T-helper 1 cell (primary cell): Measurements from ENCODE around the gene LPAR3.
A peak's percentile ranks its signal among the peaks of the same experiment; 100 is the strongest.

Experiments used
- DNase-seq, 5 donors: peaks; one replicate each; pipeline ENCODE4 v3.0.0-alpha.2; 2012 to 2020

The LPAR3 gene

DNA sequence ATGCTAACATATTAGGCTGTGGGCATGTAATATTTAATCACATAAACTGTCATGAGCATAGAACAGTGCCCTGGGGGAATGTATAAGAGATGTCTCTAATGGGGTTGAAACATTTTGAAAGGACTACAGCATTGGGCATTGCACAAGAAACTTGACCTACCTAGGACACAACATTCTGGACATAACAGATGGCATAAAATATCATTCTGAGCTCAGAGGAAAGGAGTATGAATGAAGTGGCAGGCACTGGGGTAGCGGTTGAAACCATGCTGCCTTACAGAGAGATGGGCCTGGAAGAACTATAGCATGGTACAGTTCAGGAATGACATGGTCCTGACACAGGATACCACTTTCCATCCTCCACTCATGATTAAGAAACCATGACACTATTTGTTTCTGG, 69.0 kb downstream of the LPAR3 start:
- no peak for DNase-seq

DNA sequence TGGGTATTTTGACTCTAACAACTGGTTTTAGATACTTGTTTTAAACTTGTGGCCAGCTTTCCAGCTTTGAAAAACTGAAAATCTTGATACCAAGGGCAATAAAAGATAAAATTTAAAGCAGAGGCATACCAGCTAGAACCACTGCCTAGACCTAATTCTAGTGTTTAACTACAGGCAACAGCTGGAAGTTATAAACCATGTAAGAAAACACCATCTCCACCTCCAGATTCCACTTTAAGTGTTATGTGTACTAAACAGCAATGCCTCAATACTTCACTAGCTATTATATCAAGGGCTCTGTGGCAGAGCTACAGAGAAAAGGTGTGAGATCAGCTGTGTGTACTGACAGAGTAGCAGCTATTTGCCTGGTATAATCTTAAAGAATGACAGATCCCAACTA, 69.5 kb downstream of the LPAR3 start:
- no peak for DNase-seq

DNA sequence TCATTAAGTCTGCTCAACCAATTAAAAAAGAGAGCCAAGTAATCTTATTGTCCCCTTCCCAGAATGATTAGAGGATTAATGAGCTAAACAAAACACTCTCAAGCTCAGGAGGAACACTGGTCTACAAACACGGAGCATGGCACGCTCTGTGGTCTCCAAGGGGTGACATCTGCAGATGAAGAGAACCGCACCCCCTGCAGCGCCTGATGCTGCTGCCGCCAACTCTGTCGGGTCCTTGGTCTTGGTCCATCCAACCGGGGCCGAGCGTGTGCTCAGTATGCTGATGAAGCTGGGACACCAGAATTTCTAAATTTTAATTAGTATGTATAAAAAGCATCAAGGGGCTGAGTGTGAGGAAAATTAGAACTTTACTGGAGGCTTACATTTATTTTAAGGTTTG, 82.7 kb downstream of the LPAR3 start:
- no peak for DNase-seq

DNA sequence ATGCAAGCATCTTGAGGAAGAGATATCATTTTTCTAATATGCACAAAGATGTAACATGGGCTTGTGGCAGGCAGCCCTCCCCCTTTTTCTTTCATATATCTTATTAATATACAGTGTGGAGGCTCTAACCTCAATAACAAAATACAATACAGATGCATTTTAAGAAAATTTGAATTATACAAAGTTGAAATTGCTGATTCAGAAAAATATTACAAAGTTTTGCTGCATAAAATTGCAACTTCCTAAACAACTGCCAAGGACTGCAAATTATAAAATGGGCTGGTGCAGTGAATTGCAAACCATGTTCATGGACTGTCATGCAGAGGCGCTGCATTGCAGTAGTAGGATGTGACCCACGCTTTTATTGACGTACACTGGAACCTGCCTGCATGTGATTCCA, 84.0 kb downstream of the LPAR3 start:
- no peak for DNase-seq

DNA sequence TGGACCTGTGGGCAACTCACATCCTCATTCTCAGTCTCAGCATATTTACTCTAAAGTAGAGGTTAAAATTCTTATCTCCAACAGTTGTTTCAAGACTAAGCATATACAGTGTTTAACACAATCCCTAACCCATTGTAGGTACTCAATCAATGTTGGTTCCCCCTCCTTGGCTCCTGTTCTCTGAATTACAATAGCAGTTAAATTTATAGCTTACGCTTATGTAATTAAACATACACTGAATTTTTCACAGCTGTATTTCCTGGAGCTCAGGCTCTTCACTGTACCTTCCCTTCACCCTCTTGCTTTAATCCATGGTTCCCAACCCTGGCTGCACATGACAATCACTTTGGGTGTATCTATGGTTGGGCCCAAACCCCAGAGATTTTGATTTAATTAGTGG, 89.4 kb downstream of the LPAR3 start:
- DNase-seq: no peak

DNA sequence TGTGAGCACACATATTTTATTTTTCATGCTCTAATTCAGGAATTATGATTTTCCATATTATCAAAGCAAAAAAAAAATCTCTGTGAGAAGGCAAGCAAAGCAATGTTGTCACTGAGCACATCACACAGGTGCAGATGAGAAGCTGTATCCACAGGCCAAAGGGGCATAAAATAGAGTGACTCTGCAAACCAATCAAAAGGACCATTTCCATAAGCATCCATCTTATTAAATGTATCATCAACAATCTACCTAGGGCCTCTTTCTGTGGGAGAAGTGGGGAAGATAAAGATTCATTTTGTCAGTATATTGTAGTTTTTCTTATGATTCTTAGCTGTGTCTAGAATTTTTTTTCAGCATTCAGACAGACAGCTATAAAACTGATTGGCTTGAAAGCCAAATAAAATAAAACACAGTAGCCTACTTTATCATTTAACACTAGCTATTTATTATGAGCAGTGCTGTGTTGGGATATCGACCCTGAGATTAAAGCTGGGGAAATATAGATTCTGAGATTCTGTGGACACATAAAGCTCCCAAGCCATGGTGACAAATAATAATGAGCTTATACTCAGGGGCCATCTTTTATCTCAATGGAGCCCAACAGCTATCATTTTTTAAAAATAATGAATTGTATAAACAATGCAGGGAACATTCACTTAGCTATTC, 90.3 kb downstream of the LPAR3 start:
- no peak for DNase-seq

DNA sequence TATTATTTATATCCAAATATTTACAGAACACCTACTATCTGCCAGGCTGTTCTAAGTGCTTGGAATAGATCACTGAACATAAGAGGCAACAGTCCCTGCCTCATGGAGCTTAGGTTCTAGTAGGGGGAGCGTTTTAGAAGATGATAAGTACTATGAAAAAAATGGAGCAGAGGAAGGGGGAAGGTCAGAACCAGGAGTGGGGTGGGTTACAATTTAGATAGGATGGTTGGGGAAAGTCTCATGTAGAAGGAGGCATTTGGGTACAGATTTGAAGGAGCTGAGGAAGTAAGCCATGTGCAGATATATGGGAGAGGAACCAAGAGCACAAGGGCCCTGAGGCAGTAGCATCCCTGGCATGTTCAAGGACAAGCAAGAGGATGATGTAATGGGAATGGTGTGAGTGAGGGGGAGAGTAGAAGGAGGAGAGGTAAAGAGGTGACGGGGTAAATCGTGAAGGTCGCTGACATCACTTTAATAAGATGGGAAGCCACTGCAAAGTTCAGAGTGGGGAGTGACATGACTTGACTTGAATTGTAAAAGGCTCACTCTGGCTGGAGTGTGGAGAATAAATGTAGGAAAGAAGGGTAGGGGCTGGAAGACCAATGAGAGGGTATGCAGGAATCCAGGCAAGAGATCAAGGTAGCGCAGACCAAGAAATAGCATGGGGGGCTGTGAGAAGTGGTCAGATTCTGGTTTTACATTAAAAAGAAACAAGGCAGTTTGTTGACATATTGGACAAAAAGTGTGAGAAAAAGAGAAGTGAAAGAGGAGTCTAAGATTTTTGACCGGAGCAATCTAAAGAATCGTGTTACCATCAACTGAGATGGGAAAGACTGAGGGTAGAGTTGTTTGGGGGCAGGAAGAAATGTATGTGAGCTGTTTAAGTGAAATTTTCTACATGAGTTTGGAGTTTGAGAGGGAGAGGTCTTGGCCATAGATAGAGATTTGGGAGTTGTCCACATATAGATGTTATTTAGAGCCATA, 92.6 kb downstream of the LPAR3 start:
- no peak for DNase-seq

DNA sequence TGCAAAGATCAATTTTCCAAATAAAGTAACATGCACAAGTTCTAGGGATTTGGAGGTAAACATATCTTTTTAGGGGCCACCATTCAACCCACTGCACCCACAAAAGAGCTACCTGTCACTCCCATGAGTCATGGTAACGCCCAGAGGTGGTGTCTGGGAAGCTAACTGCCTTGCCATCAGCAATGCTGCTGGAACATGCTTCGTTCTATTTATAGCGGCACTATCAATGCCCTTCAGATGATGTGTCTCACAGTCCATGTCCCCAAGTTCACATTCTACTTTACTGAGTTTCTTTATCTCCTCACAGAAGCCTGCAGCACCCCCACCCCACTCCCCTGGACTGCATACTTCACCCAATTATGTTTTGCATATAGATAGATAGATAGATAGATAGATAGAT, 95.4 kb downstream of the LPAR3 start:
- DNase-seq: no peak

DNA sequence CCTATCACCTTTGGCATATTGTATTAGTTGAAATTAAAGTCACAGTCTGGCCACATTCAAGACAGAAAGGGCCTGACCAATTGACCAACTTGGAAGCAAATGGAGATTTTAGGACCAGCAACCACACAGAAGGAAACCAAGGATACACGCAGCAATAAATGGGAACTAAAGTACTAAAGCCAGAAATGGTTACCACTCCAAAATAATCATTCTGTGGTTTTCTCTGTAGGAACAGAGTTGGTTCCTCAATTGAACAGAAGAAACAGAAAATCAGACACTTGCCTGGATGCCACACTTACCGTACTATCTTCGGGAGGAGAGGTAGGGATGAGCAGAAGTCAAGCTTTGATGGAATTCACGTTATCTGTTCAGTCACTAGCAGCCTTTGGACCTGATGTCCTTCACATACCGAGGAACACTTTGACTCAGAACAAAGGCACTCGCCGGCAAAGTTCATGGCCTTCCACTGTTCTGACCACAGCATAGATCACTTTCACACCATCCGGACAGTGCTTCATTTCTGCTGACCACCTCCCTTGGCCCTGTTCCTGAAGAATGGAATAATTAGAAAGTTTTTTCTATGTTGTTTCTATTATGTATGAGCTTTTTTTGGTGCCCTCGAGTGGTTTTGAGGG, 96.9 kb downstream of the LPAR3 start:
- no peak for DNase-seq

DNA sequence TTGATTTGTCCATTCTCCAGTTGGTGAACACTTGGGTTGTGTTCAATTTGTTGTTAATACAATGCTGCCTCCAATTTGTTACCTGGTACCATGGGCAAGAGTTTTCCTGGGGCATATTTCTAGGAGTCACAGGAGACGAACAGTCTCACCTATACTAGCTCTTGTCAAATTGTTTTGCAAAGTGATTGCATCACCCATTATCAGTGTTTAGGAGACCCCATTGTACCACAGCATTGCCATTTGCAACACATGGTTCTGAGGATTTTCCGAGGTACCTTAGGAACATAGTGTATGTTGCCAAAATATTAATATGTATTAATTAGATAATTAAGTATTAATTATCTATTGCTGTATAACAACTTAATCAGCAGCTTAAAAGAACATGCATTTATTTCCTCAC, 97.8 kb downstream of the LPAR3 start:
- no peak for DNase-seq

DNA sequence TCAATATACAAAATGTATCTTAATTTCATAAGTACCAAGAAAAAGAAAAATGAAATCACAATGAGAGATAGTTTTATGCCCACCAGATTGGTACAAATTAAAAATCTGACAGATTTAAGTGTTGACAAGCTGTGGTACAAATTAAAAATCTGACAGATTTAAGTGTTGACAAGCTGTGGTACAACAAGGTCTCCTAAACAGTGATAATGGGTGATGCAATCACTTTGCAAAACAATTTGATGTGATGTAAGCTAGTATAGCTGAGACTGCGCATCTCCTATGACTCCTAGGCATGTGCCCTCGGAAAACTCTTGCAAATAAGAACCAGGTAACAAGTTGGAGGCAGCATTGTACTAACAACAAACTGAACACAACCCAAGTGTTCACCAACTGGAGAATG, 100.6 kb downstream of the LPAR3 start:
- no peak for DNase-seq

DNA sequence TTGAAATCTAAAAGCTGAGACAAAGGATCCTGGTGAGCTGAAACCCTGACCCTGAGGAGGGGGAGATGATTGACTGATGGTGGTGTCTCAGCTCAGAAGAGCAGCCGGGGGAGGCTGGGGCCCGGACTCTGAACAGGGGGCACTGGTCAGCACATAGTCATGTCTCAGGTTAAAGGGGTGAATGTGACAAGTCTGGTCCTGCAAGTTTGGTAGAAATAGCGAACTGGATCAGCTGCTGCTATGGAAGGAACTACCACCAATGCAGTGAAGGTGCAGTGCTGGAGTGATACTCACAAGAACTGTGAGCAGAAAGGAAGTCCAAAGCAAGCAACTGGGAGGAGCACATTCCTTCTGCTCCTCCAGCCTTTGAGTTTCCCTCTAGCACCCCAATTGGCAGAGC, 104.0 kb downstream of the LPAR3 start:
- no peak for DNase-seq

DNA sequence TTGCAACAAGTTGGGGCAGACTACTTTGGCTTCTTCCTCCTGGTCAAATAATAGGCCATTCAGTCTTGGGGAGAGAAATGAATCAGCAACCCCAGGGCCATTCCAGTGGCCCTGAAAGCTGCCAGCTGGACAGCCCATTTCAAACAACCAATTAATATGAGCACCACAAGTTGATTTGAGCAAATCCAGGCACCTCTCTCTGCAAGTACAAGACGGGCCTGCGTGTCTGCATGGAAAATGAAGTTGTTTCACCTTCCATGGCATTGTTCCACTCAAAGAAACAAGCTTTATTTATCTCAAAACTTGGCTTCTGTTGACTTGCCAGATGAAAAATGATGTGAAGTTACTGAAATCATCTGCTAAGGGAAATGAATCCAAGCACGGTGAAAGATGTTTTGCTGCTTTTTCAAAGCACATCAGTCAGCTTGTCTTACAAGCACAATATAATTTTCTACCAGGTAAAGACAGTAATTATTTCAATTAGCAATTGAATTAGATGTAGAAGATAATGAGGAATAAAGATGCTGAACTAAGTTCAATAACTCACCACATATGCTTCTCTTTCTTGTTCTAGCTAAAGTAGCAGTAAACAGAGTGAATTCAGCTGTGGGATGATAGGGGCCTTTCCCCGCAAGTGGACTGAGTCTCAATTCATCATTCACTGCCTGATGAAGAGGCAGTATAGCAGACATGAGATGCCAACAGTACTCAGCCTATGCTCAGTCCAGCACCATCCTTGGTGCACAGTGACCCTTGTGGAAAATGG, 107.6 kb downstream of the LPAR3 start:
- DNase-seq: no peak

DNA sequence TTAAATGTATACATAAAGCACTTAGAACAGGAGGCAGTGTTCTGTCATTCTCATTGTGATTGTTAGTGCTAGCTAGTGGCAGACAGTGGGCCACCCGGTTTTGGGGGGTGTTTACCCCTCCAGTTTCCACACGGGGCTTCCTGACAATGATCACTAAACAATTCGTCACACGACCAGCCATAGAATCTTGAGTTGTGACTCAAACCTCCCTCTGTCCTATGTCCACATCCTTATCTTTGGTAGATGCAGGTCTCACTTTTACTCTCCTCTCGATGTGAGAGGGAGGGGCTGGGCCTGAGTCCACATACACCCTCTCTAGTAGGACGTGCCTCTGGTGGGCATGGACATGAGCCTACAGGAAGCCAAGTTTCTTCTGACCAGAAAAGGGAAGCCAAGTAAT, 110.1 kb downstream of the LPAR3 start:
- no peak for DNase-seq

DNA sequence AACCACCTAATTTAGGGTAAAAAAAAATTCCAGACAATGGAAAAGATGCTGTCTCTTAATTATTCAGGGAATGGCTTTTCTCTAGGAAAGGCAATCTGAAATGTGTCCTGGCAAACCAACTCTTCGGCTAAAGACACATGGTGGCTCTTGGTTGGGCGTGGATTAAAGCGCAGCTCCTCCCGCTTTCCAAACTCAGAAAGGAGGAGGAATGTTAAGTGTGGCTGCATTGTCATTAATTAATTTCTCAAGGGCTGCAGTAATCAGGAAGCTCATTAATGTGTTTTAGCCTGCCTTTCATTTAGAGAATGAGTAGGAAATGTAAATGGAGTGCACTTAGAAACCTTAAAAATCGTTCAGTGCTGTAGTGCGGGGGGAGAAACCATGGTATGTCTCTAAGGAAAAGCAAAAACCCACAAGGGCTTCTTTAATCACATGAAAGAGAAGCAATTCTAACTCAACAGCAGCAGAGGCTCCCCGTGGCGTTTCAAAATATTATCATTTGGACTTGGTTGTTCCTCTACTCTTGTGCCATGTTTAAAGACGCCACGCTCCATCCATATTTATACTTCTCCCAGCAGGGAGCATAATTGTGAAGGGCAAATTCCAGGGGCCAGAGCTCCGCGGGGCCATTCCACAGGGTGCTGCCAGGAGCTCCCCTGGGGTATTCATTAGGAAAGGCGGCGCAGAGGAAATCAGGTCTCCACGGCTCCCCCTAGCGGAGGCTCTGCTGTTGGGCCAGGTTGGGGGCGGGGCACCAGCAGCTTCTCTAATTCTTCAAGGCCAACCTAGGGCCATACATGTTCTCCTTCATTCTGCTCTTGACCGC, 110.8 kb downstream of the LPAR3 start:
- peak; percentile 46 to 72 (median 62) for DNase-seq

DNA sequence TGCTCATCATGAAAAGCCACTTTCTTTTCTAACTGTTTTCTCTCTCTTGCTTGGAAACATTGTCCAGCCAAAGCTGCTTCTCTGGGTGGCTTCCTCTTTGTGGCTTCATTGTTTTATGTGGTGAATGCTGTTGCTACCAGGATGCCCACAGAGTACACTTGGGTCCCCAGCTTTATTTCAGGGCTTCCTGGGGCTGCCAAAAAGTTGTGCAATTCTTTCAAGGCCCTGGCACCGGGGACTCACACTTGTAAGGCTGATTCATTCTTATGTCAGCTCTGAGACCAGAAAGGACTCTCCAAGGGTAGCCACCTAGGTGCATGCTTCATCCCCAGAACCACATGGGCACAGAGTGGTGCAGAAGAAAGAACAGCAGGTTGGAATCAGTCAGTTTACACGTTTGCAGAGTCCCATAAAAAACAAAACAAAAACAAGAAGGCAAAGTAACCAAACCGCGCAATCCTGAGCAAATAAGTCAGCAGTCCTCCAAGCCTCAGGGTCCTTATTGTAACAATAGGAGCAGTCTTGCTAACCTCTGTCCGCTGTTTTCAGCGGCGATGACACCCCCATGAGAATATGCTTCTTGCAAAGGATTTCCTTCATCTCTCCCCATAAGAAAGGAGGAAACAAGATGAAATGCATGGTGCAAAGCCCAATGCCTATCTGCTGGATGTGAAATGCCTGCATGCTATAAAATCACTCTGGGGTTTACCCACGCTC, 112.8 kb downstream of the LPAR3 start:
- DNase-seq: peak in 1 of 5 donors; percentile 41

DNA sequence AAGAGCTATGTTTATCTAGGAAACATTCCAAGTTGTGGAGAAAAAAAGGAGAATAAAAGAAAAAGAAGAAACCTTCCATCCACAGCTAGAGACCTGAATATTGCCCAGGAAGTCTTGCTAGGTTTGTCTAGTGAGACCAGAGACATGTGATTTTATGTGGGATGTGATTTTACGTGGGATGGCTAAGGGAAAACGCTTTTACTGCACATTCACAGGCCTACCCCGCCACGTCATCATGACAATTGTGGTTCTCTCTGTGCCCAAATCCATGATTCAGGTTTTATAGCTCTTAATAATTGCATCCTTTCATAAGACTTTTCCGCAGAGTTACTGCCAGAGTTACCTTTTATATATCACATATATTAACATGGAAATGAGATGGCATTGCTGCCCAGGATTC, 116.4 kb downstream of the LPAR3 start:
- no peak for DNase-seq

DNA sequence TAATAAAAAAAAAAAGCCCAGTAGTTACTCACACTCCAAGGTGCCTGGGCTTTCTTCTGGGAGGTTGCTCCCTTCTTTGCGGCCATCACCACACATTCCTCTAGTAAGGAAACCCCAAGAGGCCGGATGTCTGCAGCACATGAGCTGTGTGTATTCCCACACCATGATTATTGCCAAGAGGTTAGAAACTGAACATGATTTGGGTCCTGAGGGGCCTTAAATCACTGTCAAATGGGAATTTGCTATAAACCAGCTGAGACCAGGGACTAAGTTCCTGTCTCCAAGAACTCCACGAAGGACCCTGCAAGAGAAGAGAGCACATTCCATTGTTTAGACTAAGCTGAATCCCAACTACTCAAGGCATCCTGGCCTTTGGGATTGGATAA, 117.5 kb downstream of the LPAR3 start:
- no peak for DNase-seq

DNA sequence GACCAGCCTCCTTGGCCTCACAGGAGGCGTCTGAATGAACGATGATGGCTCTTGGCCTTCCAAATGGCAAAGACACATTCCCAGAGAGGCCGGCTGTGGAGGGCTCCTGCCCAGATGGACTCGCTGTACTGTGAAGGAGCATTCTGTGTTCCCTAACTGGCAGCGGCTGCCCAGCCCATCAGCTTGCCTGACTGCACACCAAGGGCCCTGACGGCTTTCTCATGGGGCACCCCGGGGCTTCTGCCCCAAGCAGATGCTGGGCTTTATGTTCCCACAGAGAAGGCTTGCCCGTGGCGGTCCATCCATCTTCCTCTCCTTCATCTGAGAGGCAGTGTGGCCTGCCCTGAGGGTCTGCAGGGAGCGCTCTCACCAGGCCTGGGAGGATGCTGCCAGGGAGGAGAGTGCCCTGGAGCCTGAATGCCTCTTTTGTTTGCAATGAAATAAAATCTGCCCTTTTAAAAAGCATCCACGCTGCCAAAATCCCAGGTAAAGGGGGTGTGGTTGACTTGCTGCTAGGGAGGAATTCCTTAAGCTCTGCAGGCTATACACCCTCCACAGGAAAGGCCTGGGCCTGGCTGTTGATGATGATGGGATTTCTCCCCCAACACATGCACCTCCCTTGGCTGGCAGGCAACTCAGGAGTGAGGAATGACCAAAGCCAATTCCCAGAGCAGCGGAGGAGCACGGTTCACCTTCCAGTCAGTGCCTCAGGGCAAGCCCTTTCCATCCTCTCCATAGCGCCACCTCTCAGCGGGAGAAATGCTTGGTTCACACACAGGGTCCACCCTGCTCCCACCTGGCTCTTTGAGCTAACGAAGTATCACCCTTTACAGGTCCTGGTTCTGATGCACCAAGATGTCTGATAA, 118.1 kb downstream of the LPAR3 start:
- no peak for DNase-seq

DNA sequence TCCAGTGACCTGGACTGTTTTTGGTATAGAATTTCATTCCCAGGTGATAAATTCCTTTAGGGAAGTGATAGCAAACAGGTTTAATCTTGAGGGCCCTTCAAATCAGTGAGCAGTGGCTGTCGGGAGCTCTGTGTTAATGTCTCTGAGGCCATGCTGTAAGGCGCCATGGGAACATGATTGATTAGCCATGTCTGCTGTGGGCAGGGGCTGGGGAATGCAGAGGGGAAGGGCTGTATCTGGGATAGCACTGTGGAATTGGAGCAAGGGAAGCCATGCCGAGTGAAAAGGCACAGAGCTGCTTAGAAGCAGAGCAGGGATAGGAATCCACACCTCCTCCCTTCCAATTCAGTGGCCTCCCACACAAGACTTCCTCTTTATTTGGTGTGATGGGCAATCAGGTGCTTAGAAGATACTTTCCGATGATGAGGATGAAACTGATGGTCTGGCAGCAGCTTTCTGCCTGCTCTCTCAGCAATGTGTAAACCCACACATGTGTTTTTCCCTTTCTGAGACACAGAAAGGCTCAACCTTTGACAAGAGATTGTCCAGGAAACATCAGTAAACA, 119.0 kb downstream of the LPAR3 start:
- DNase-seq: no peak
